Muscle layer of duodenum (tissue), 2 donors: ENCODE data around the gene MT4.

Experiments
- H3K27ac ChIP-seq: one replicate; pipeline ENCODE4 v1.7.0; 2013; ENCODE audit warnings: mild to moderate bottlenecking, low read length
- H3K27me3 ChIP-seq: one replicate; pipeline ENCODE4 v1.7.0; 2013; ENCODE audit warnings: low read depth, mild to moderate bottlenecking, control low read depth, low read length
- H3K36me3 ChIP-seq, 2 donors: one replicate each; pipeline ENCODE4 v1.7.0; 2013; ENCODE audit warnings: low read length in 2 of 2, control low read depth in 1 of 2, mild to moderate bottlenecking in 1 of 2; ENCODE audit not compliant: insufficient read depth in 2 of 2, control insufficient read depth in 1 of 2
- H3K4me1 ChIP-seq, 2 donors: one replicate each; pipeline ENCODE4 v1.7.0; 2013; ENCODE audit warnings: low read length in 2 of 2, mild to moderate bottlenecking in 2 of 2, control low read depth in 1 of 2, moderate library complexity in 1 of 2; ENCODE audit not compliant: insufficient read depth in 2 of 2, control insufficient read depth in 1 of 2
- H3K4me3 ChIP-seq, 2 donors: one replicate each; pipeline ENCODE4 v1.7.0; 2013; ENCODE audit warnings: low read length in 2 of 2, low read depth in 1 of 2, mild to moderate bottlenecking in 1 of 2
- H3K9me3 ChIP-seq, 2 donors: one replicate each; pipeline ENCODE4 v1.7.0; 2013; ENCODE audit warnings: low read length in 2 of 2, control low read depth in 1 of 2, mild to moderate bottlenecking in 1 of 2; ENCODE audit not compliant: control insufficient read depth in 1 of 2
- donor health status: healthy.

Gene MT4

DNA sequence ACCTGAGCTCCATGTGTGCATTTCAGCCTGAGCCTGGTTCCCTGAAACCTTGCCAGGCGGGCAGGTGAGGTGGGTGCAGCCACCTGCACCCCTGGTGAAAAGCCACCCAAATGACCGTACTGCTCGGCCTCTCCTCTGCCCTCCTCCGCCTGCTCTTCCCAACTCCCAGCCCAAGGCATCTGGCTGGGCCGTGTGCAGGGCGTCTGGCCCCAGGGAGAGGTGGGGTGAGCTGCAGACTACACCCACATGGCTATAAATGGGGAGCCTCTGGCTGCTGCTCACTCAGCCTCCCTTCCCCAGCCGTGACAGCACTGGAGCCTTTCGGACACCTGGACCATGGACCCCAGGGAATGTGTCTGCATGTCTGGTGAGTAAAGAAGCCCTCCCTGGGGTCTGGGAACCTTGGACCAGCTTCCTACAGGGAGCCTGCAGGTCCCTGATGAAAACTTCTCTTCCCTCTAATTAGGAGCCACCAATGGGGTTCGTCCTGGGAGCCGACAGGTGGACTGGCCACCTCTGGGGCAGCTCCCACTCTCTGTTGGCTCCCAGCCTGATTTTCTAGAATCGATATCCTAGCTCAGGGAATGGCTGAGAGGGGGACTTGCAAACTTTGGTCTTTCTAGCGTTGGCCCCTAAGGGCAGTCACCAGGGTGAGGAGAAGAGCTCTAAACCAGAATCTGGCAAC lies at the start of gene MT4:
Gene MT4, plus strand, starts transcription at position 281 of the 685 bp plus-strand sequence. Its CDS starts 56 bp downstream, at position 337.
- H3K27ac ChIP-seq, result no peak within 1 kb of the TSS
- H3K27me3 ChIP-seq, result no peaks in the 10 kb centered on the region
- no peaks in the 10 kb centered on the region for H3K36me3 ChIP-seq
- H3K4me3 ChIP-seq, result no peak within 1 kb of the TSS
- H3K4me1 ChIP-seq, result no peaks in the 10 kb centered on the region
- no peaks in the 10 kb centered on the region for H3K9me3 ChIP-seq

DNA sequence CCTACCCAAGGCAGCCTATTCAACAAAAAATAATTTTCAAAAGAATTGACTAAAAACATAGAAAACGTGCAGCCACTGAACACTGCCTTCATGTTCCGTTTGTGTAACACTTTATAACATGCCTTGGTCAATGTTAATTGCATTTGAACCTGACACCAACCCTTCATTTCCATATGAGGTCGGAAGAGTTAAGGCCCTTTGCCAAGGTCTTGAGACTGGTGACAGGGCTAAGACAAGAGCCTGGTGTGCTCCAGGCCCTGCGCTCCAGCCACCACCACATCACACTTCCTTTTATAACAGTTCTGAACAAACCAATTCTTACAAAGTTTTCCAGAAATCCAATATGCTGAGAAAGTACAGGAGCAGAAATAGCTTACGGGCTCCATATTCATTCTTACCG lies 49.2 kb upstream of the MT4 start:
- Histone ChIP-seq H3K4me1 (peaks cover 0 to 40% of the 10 kb centered on the region in 2 donors), H3K27ac (no peak overlapping the region)

DNA sequence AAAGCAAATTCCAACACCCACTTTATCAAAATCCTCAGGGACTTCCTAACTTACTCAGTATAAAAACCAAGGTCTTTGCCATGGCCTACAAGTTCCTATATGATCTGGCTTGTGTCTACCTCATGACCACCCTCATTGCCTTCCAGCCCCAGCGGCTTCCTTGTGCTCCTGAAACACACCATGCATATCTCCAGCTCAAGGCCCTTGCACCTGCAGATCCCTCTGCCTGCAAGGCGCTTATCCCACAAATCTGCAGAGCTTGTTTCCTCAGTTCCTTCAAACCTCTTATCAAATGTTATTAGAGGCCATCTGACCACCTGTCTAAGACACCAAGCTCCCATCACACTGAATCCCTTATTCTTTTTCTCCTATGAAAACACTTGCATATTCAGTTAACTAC lies 47.7 kb upstream of the MT4 start:
- Histone ChIP-seq H3K27ac (no peak overlapping the region), H3K27me3 (no peaks in the 10 kb centered on the region), H3K4me1 (peaks cover 0 to 40% of the 10 kb centered on the region in 2 donors), H3K9me3 (no peaks in the 10 kb centered on the region), H3K36me3 (no peaks in the 10 kb centered on the region), H3K4me3 (no peak overlapping the region)

More for the DNA sequence above, 49.2 kb upstream of the MT4 start:
- Histone ChIP-seq H3K9me3 (no peaks in the 10 kb centered on the region), H3K36me3 (peaks cover 0 to 1% of the 10 kb centered on the region in 2 donors), H3K4me3 (no peak overlapping the region), H3K27me3 (no peaks in the 10 kb centered on the region)

DNA sequence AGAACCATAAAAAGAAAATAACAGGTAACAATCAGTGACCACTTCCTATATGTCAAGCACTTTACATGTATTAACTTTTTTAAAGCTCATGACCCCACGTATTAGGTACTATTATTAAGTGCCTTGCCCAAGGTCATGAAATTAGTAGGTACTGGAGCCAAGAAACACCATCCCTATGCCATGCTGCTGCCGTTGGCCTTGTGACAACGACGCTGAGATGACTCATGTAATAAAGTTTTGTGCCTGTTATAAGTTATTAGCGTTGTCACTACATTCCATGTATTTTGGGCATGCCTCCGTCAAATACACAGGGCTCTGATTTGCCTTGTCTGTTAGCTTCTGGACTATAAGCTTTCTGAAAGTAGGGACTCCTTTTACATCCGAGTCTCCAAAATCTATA lies 46.4 kb upstream of the MT4 start:
- Histone ChIP-seq H3K27ac (no peak overlapping the region), H3K27me3 (no peaks in the 10 kb centered on the region), H3K4me3 (peak overlapping the region in 1 of 2 donors; percentile 93), H3K4me1 (peaks cover 0 to 40% of the 10 kb centered on the region in 2 donors), H3K9me3 (no peaks in the 10 kb centered on the region), H3K36me3 (no peaks in the 10 kb centered on the region)

DNA sequence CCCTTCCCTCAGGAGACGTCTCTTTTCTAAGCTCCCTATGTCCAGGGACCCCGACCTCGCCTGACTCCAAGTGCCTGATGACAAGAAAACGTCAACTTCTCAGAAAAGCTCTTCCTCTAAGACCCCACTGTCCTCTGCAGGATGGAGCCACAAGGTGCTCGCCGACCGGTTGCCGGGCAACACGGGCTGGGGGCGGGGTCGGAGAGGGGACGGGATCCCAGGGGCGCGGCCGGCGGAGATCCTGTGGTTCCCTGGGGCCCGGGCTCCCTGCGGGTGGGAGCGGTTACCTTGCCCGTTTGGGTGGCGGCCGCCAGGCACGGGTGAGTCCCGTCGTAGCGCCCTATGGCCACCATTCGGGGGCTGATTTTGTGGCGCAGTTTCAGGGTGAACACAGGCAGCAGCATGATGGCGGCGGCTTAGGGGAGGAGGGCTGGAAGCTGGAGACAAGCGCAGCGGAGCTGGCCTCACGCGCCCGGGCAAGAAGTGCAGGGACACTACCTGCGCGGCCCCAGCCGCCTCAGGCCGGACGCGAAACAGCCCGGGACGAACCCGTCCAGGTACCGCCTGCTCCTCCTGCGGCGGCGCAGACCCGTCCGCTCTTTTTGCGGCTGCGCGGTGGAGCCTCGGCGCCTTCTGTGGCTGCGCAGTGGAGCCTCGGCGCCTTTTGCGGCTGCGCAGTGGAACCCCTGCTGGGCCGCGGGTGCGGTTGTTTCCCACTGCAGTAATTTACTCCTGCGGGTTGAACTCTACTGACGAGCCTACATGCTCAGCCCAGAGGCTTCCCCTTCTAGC lies 45.2 kb upstream of the MT4 start, which contains the start of gene BBS2:
Gene BBS2, minus strand, starts transcription at position 566 of the 792 bp plus-strand sequence. Its CDS starts 162 bp downstream, at position 404.
- Histone ChIP-seq H3K27me3 (no peaks in the 10 kb centered on the region), H3K4me1 (peaks cover 0 to 34% of the 10 kb centered on the region in 2 donors), H3K27ac (peak within 1 kb of the TSS; percentile 32), H3K4me3 (peak within 1 kb of the TSS; percentile 78 to 93), H3K36me3 (no peaks in the 10 kb centered on the region), H3K9me3 (no peaks in the 10 kb centered on the region)

DNA sequence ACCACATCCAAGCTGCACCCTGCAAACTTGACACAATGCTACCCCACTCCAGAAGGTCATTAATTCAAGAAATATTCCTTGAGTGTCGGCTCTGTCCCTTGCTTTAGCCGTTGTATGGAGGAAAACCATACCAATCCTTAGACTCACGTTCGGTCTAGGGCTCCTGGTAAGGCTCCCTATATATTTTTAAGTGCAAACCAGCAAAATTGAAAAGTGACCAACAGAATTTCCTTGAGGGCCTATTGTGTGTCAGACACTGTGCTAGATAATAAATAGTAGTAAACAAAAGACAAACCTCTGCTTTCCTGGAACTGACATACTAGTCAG lies 44.7 kb upstream of the MT4 start:
- Histone ChIP-seq H3K36me3 (no peaks in the 10 kb centered on the region), H3K9me3 (no peaks in the 10 kb centered on the region), H3K27ac (no peak overlapping the region), H3K4me3 (peak overlapping the region; percentile 78 to 93), H3K27me3 (no peaks in the 10 kb centered on the region), H3K4me1 (peaks cover 0 to 34% of the 10 kb centered on the region in 2 donors)

DNA sequence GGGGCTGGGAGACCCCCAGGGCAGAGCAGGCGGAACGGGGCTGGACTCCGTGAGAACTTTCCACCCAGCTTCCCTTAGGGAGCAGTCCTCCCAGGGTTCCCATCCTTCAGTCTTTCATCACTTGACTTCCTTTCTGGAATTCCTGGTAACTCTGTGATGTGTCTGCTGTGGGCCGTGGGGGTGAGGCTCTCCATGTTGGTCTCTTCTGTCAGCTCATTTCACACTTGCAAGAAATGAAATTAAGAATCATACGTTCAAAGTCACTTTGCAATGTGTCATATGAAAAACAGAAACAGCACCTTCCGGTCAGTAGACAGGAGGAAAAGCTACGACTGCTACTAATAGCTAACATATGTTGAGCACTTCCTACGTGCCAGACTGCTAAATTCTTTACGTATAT lies 39.6 kb upstream of the MT4 start:
- no peaks in the 10 kb centered on the region for H3K9me3 ChIP-seq
- H3K4me3 ChIP-seq, result no peak overlapping the region
- no peaks in the 10 kb centered on the region for H3K27me3 ChIP-seq
- H3K27ac ChIP-seq, result no peak overlapping the region
- H3K36me3 ChIP-seq, result no peaks in the 10 kb centered on the region
- peaks cover 0 to 4% of the 10 kb centered on the region in 2 donors for H3K4me1 ChIP-seq

DNA sequence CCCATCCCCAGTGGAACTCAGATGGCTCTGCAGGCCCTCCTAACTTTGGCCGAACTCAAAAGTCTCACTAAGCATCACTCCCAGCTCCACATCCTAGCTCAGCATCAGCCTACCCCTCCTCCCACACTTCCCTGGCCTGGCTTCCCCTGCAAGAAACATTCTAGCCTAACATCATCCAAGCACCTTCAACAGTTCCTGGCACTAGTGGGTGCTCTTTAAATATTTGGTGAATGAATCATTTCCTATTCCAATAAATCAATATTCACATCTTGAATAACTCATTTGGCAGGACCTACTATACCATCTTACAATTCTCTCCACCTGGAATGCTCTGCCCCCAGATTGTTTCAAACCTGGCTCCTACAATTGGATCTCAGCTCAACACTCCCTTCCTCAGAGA lies 34.0 kb upstream of the MT4 start:
- Histone ChIP-seq H3K27me3 (no peaks in the 10 kb centered on the region), H3K4me1 (no peaks in the 10 kb centered on the region), H3K4me3 (no peak overlapping the region), H3K27ac (no peak overlapping the region), H3K36me3 (no peaks in the 10 kb centered on the region), H3K9me3 (no peaks in the 10 kb centered on the region)

DNA sequence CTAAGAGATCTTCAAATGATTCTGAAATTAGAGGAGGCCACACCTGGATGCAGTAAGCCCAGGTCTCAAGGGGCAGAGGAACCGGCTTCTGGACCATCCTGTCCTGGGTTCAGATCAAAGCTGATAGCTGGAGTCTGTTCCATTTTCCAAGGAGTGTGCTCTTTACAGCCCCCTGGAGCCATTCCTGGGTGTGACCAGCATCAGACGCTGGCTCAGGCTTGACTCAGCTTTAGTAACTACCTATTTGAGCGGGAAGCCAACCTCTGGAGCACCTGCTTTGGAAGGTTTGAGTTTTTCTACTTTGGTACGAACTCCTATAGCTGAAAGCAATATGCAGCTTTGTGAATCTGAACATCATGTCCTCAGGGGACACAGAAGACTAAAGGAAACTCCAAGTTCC lies 32.2 kb upstream of the MT4 start:
- H3K36me3 ChIP-seq, result no peaks in the 10 kb centered on the region
- no peak overlapping the region for H3K4me3 ChIP-seq
- H3K4me1 ChIP-seq, result no peaks in the 10 kb centered on the region
- no peaks in the 10 kb centered on the region for H3K9me3 ChIP-seq
- no peak overlapping the region for H3K27ac ChIP-seq
- no peaks in the 10 kb centered on the region for H3K27me3 ChIP-seq

DNA sequence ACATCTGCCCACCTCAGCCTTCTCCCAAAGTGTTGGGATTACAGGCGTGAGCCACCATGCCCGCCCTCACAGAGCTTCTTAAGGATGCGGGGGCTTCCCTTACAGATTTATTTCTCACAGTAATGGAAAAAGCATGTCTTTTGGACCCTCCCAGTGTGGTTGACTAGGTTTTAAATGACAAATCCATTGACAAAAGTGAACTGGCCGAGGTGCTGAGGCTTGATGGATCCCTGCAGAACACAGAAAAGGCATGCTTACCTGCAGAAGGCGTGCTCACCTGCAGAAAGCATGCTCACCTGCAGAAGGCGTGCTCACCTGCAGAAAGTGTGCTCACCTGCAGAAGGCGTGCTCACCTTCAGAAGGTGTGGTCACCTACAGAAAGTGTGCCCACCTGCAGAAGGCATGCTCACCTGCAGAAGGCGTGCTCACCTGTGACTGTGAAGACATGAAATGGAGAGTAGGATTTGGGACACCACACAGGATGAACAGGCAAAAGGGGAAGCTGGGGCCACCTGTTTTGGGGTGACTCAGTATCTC lies 30.0 kb upstream of the MT4 start:
- no peaks in the 10 kb centered on the region for H3K27me3 ChIP-seq
- H3K36me3 ChIP-seq, result no peaks in the 10 kb centered on the region

DNA sequence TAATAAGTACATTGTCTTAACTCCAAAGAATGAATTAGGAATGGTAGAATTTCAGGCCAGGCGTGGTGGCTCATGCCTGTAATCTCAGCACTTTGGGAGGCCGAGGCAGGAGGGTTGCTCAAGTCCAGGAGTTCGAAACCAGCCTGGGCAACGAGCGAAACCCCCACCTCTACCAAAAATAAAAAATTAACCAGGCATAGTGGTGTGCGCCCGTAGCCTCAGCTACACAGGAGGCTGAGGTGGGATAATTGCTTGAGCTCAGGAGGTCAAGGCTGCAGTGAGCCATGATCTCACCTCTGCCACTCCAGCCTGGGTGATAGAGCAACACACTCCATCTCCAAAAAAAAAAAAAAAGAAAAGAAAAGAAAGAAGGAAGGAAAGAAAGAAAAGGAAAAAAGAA lies 26.5 kb upstream of the MT4 start:
- H3K27me3 ChIP-seq, result no peaks in the 10 kb centered on the region
- no peak overlapping the region for H3K4me3 ChIP-seq
- H3K27ac ChIP-seq, result no peak overlapping the region
- no peaks in the 10 kb centered on the region for H3K9me3 ChIP-seq
- H3K4me1 ChIP-seq, result no peaks in the 10 kb centered on the region
- no peaks in the 10 kb centered on the region for H3K36me3 ChIP-seq

More for the DNA sequence above, 30.0 kb upstream of the MT4 start:
- Histone ChIP-seq H3K9me3 (no peaks in the 10 kb centered on the region), H3K4me3 (no peak overlapping the region), H3K4me1 (no peaks in the 10 kb centered on the region), H3K27ac (no peak overlapping the region)
